NCI-H2107 treated with DMSO at 0.1 percent for 48 hours (cell line): ENCODE results near the gene PPP1R18.
"Not testable (repeated sequence)": the region's sequence is repeated elsewhere in the genome, so short reads cannot be mapped to it uniquely, and the experiment has no call there.

ENCODE experiments used
- DNase-seq: peaks from one replicate; lab custom pipeline; 2025; ENCODE audit not compliant: unreplicated experiment; lab: John Stamatoyannopoulos, UW

The PPP1R18 gene

GRCh38 chr6:30719791-30720737, 33.6 kb upstream of the PPP1R18 start, which contains the start of gene TUBB:
TSS of gene TUBB (plus strand) at chr6:30720352. CDS start at chr6:30720507, 155 bp downstream.
- DNase-seq: peak; percentile 79

DNA sequence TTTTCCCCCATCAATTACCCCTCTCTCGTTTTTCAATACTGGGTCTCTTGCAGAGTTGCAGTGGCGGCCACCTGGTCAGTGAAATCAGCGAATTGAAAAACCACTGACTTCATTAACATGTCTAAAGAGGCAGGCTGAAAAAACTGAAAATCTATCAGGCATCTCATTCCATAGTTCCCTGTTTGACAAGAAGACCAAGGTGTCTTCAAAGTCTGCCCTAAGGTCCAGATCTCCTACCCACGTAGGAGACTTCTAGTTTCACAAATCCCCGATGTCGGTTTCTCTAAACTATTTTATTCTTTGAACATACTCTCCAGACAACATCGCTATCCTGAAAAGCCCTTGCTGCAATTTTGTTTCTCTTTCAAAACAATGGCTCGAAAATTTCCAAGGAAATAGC, 32.9 kb upstream of the PPP1R18 start:
- peak; percentile 47 for DNase-seq

- DNase-seq: not testable (repeated sequence)
Measured at GRCh38 chr6:30717845-30718720, 31.6 kb upstream of the PPP1R18 start.

- peak; percentile 94 for DNase-seq
Measured at GRCh38 chr6:30717129-30717844, 30.8 kb upstream of the PPP1R18 start, which contains the start of gene MDC1. TSS of gene MDC1 (minus strand) at chr6:30717281. CDS start at chr6:30715175, 2,106 bp downstream.

DNA sequence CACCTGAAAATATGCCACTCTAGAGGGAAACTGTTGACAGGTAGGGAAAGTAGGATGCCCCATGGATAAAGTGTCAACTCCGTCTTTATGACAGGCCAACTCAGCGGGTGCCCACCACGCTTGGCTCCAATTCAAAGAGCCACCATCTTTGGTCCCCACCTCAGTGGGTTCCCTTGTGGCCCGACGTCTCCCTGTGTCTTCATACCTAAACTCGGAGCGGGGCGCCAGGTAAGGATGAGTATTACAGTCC, 30.4 kb upstream of the PPP1R18 start:
- no peak for DNase-seq

GRCh38 chr6:30714263-30714662, 27.8 kb upstream of the PPP1R18 start:
- DNase-seq: no peak

- DNase-seq: no peak
Measured at GRCh38 chr6:30712441-30712945, 26.0 kb upstream of the PPP1R18 start.

DNA sequence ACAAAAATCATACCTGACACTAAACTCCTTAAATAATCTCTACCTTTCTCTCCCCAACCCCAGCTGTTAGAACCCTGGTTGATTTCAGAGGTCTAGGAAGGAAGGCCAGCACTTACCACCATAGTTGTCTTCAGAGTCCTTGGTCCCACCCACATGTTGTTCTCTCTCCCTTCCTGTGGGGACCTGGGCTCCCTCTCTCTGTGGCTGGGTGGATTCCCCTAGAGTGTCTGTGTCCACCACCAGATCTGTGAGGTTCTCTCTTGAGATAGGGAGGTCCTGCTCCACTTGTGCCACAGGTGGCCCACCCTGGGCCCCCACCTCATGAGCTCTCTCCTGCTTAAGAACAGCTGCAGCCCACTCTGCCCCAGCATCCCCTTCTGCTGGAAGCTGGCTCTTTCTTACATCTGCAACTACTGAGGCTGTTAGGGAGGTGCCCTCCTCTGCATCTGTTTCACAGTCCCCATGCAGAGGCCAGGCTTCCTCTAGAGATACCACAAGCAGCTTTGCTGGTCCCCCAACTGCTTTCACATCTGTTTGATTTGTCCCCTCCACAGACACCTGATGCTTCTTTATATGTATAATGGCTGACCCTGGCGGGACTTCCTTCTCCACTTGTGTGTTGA, 25.4 kb upstream of the PPP1R18 start:
- no peak for DNase-seq

DNA sequence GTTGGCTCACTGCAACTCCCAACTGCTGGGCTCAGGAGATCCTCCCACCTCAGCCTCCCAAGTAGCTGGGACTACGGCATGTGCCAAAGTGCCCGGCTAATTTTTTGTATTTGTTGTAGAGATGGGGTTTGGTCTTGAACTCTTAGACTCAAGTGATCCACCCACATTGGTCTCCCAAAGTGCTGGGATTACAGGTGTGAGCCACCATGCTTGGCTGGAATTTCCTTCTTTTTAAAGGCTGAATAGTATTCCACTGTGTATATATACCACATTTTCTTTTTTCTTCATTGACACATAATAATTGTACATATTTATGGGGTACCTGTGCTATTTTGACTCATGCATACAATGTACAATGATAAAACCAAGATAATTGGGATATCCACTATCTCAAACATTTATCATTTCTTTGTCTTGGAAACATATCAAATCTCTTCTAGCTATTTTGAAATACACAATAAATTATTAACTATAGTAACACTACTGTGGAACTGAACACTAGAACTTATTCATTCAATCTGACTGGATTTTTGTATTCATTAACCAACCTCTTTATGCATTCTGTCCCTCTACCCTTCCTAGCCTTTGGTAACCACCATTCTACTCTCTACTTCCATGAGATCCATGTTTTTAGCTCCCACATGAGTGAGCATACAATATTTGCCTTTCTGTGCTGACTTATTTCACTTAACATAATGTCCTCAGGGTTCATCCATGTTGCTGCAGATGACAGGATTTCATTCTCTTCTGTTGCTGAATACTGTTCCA, 22.8 kb upstream of the PPP1R18 start:
- DNase-seq: no peak

- peak; percentile 71 for DNase-seq
Measured at GRCh38 chr6:30707281-30707850, 20.9 kb upstream of the PPP1R18 start.

DNA sequence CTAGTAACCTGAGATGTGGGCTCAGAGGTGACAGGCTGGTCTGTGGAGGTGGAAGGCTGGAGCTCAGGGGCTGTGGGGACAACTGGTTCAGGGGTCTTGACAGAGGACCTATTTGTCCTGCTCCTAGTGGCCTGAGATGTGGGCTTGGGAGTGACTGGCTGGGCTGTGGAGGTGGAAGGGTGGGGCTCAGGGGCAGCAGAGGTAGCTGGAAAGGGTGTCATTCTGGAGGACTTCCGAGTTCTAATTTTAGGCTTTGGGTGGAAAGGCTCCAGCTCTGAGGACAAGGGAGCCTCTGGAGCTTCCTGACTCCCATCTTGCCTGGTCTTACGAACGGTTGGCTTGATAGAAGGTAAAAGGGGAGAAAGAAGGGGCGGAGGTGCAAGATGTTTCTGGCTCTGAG, 19.2 kb upstream of the PPP1R18 start:
- DNase-seq: no peak

DNA sequence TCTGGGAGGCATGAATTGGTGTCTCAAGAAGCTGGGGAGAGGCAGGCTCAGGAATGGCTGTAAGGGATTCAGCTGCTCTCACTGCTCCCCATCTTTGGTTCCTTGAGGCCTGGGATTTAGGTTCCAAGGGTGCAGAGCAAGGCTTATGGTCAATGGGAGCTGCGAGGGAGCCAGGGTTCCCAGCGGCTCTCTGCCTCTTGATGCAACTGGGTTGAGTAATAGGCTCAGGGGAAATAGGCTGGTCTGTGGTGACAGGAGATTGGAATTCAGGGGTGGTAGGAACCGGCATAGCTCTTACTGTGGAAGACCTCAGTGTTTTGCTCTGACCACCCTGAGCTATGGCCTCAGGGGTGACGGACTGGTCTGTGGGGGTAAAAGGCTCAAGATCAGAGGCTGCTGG, 17.4 kb upstream of the PPP1R18 start:
- no peak for DNase-seq

GRCh38 chr6:30703011-30703410, 16.6 kb upstream of the PPP1R18 start:
- no peak for DNase-seq

GRCh38 chr6:30700340-30700739, 13.9 kb upstream of the PPP1R18 start:
- DNase-seq: no peak

- no peak for DNase-seq
Measured at GRCh38 chr6:30696432-30696831, 10.0 kb upstream of the PPP1R18 start.

DNA sequence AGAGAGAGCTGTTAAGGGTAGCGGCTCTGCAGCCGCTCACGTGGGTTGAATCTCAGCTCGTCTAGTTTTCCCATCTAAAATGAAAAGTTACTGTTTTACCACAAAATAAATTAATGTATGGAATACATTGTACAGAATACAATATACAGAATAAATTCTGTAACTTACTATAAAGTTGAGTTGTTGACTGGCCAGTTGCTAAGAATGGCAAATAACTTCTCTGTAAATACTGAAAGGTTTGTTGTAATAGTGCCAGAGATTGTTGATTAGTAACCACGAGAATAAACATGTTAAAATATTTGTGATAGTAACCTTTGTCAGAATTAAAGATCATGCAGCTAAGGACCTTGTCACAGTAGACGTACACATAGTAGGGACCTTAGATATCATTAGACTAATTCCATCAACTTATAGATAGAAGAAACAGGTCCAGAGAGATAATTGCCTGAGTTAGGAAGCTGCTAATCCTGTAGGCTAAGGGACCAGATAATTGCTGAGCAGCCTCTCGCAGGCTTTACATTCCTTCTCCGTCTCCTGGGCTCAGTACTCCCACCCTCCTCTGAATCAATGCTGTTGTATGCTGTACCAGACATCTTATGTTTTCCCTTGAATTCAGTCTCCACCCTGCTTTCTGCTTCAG, 4.9 kb upstream of the PPP1R18 start:
- DNase-seq: no peak

DNA sequence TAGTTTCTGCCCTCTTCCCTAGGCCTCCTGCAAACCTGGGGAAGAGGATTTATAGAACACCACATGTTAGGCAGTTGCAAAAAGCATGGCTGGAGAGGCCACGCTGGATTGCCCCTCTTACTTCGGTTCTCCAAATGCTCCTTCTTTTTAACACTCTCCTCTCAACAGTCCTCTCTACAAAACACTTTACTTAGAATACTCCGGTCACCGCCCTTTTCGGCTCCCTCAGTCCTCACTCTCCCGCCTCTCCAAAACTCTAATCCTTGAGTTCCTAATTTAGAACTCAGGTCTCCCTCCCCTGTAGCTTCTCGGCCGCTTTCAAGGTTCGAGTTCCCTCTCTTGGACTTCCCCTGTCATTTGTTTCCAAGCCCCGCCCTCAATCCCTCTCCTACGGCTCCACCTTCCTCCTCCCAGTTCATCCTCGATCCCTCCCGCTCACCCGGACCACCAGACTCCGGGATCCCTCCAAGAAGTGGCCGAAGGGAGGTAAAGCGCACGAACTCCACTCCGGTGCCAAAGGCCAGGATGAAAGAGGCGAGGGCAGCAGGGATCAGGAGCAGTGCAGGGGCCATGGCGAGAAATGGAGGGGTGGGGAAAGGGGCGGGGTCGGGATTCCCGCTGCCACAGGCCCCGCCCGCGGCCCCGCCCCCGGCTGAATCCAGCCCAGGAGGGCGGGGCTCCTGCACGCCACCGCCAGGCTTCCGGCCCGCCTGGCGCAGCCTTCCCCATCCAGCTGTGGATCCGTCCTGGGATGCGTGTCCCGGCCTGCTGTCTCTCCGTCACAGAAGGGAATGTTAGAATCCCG, 4.2 kb upstream of the PPP1R18 start, which contains the start of gene NRM:
NRM (minus strand) TSS at position 582 of the 805 bp plus-strand sequence; CDS start at position 572, 10 bp downstream.
- DNase-seq: peak; percentile 50

DNA sequence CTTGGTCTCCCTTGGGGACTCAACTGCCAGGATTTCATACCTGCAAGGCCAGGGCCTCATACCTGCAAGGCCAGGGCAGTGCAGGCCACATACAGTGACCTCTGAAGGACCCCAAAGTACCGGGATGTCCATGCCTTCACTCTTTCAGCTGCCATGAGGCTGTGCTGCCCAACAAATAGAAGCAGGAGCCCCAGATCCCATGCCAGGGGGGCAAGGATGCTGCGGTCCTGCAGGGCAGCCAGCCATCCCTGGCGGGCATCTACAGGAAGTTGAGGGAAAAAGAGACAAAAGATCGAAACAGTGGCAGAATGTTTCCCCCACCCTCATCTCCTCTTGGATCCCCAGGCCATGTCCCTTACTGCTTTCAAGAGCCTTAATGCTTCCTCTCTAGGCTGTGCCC, 3.5 kb upstream of the PPP1R18 start:
- DNase-seq: no peak
